Esophagus muscularis mucosa (tissue), 4 donors: ENCODE measurements around the gene ALDOA. TPM values are rescaled to one million over a fixed set of nuclear protein-coding genes. Genes with fewer than 3 reads are reported as not detected.

Experiments
- DNase-seq: peaks from one replicate; pipeline ENCODE4 v3.0.0-alpha.2; 2017; ENCODE audit errors: extremely low spot score
- H3K27ac ChIP-seq, 4 donors: fragments of 200-600 bp; sonication (generic); replicated peaks in 1 of 4; 1 replicate in 3 of 4; 2 replicates in 1 of 4; pipeline ENCODE4 v1.5.1; 2016 to 2019; ENCODE audit warnings: mild to moderate bottlenecking in 1 of 4
- H3K27me3 ChIP-seq, 4 donors: fragments of 200-600 bp; sonication (generic); one replicate each; pipeline versions ENCODE4 v1.5.1 to v1.6.0; 2016 to 2019
- H3K36me3 ChIP-seq, 4 donors: fragments of 200-600 bp; sonication (generic); one replicate each; pipeline ENCODE4 v1.5.1; 2016 to 2019
- H3K4me1 ChIP-seq, 4 donors: fragments of 200-600 bp; sonication (generic); one replicate each; pipeline ENCODE4 v1.5.1; 2016 to 2019
- H3K4me3 ChIP-seq, 4 donors: fragments of 200-600 bp; sonication (generic); 1 replicate in 2 of 4; 2 replicates in 2 of 4; pipeline ENCODE4 v1.5.1; 2016 to 2019; ENCODE audit warnings: mild to moderate bottlenecking in 4 of 4, moderate library complexity in 1 of 4
- H3K9me3 ChIP-seq, 4 donors: fragments of 200-600 bp; sonication (generic); 1 replicate in 3 of 4; 2 replicates in 1 of 4; pipeline ENCODE4 v1.5.1; 2016 to 2019
- CTCF ChIP-seq, 3 experiments: fragments of 200-600 bp in 2 of 3; fragments of 450-650 bp in 1 of 3; sonication (generic) in 2 of 3; IDR thresholded peaks; one replicate each; pipeline ENCODE4 v1.5.1; 2017 to 2019; ENCODE audit warnings: antibody characterized with exemption in 3 of 3, mild to moderate bottlenecking in 2 of 3, moderate library complexity in 1 of 3
- EP300 ChIP-seq: sonication (generic); formaldehyde crosslinking; IDR thresholded peaks from one replicate; pipeline ENCODE4 v1.6.1; 2017; ENCODE audit warnings: antibody characterized with exemption
- POLR2A ChIP-seq: fragments of 450-650 bp; IDR thresholded peaks from one replicate; pipeline ENCODE4 v1.6.1; 2017; ENCODE audit warnings: antibody characterized with exemption, moderate library complexity, mild to moderate bottlenecking, low read depth
- POLR2AphosphoS5 ChIP-seq, 2 donors: sonication (generic); formaldehyde crosslinking; IDR thresholded peaks; one replicate each; pipeline ENCODE4 v1.6.1; 2017; ENCODE audit warnings: antibody characterized with exemption in 2 of 2
- WGBS: methylation state at CpG from one replicate; pipeline ENCODE4 v1.1.5; 2018; 5-methylcytosine and 5-hydroxymethylcytosine counted together
- intact Hi-C: fragments of 100-400 bp; cut with DNase I; formaldehyde crosslinking; loops from one replicate; pipeline ENCODE4 v1.15.1; 2023
- total RNA-seq, 4 donors: library from RNA; depleted of rRNA; stranded (reverse); fragments of >200 nt; gene quantifications; one replicate each; pipeline versions ENCODE4 v1.1.0 to v1.2.1, GENCODE V29; 2016

ALDOA gene
- total RNA-seq, 4 donors from 2014 or later = 1,300 to 1,765 (median 1,454) TPM

GRCh38 chr16:30115238-30115637 lies 49.7 kb downstream of the ALDOA start:
- Histone ChIP-seq H3K27me3 (no peaks in the 10 kb centered on the region), H3K36me3 (peaks cover 29 to 100% (median 98%) of the 10 kb centered on the region in 4 donors), H3K27ac (no peak overlapping the region), H3K9me3 (no peaks in the 10 kb centered on the region), H3K4me3 (no peak overlapping the region), H3K4me1 (peaks cover 6 to 16% (median 9%) of the 10 kb centered on the region in 4 donors)
- no peak for TF ChIP-seq POLR2A
- no peak for TF ChIP-seq CTCF (IDR thresholded peaks at IDR 0.05)
- TF ChIP-seq POLR2AphosphoS5 (IDR thresholded peaks at IDR 0.05) = no peak
- no peak for TF ChIP-seq EP300
- 84% methylated on average over 7 of the region's 7 CpGs for WGBS
- intact Hi-C loops = no loop called here
- no peak for DNase-seq

- 94% methylated on average over 11 of the region's 16 CpGs for WGBS
- intact Hi-C loops = no loop called here
- Histone ChIP-seq H3K27ac (no peak overlapping the region), H3K9me3 (no peaks in the 10 kb centered on the region), H3K4me3 (no peak overlapping the region), H3K27me3 (no peaks in the 10 kb centered on the region), H3K4me1 (peaks cover 14 to 29% (median 20%) of the 10 kb centered on the region in 4 donors), H3K36me3 (peaks cover 29 to 95% (median 88%) of the 10 kb centered on the region in 4 donors)
- DNase-seq = no peak
- no peak for TF ChIP-seq POLR2AphosphoS5 (IDR thresholded peaks at IDR 0.05)
- TF ChIP-seq CTCF (IDR thresholded peaks at IDR 0.05) = no peak
- no peak for TF ChIP-seq EP300
- TF ChIP-seq POLR2A = no peak
These were observed 51.0 kb downstream of the ALDOA start for GRCh38 chr16:30116291-30117207.

DNA sequence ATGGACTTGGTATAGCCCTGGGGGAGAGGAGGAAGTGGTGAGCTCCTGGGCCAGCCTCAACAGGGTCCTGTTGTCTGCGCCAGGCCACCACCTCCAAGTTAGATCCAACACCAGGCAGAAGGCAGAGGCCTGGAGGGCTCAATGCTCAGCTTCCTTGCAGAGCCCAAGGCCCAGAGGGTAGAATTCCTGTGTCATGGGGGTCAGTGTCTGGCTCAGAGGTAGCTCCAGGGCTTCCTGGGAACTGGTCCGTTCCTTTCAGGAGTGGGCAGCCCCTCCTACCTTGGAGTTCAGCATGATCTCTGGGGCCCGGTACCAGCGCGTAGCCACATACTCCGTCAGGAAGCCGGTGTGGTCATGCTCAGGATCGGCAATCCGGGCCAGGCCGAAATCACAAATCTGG lies 52.2 kb downstream of the ALDOA start:
- 100% methylated on average over 2 of the region's 10 CpGs for WGBS
- intact Hi-C loops = no loop called here

GRCh38 chr16:30119428-30119827 lies 53.9 kb downstream of the ALDOA start:
- H3K27me3 ChIP-seq = no peaks in the 10 kb centered on the region
- no peak overlapping the region for H3K4me3 ChIP-seq
- peaks cover 29 to 67% (median 60%) of the 10 kb centered on the region in 4 donors for H3K36me3 ChIP-seq
- peaks cover 22 to 41% (median 33%) of the 10 kb centered on the region in 4 donors for H3K4me1 ChIP-seq
- DNase-seq = no peak
- no peaks in the 10 kb centered on the region for H3K9me3 ChIP-seq
- intact Hi-C loops = no loop called here
- H3K27ac ChIP-seq = no peak overlapping the region
- TF ChIP-seq CTCF (IDR thresholded peaks at IDR 0.05) = no peak
- TF ChIP-seq POLR2A = no peak
- TF ChIP-seq EP300 = no peak
- TF ChIP-seq POLR2AphosphoS5 (IDR thresholded peaks at IDR 0.05) = no peak
- 92% methylated on average over 2 of the region's 2 CpGs for WGBS

More for the DNA sequence above, 52.2 kb downstream of the ALDOA start:
- peaks cover 23 to 39% (median 29%) of the 10 kb centered on the region in 4 donors for H3K4me1 ChIP-seq
- H3K27me3 ChIP-seq = no peaks in the 10 kb centered on the region
- H3K36me3 ChIP-seq = peaks cover 29 to 83% (median 76%) of the 10 kb centered on the region in 4 donors
- no peak overlapping the region for H3K4me3 ChIP-seq
- no peak for TF ChIP-seq POLR2A
- TF ChIP-seq POLR2AphosphoS5 (IDR thresholded peaks at IDR 0.05) = no peak
- TF ChIP-seq EP300 = no peak
- no peak for TF ChIP-seq CTCF (IDR thresholded peaks at IDR 0.05)
- no peaks in the 10 kb centered on the region for H3K9me3 ChIP-seq
- no peak overlapping the region for H3K27ac ChIP-seq
- DNase-seq = no peak

Other genes with a start within 250 kb of the ALDOA start
- gene PAGR1, start 249.6 kb upstream of the ALDOA start, total RNA-seq = 10 to 100 TPM; 20.9 to 26.9 (median 26.5) TPM
- 100 to 1,000 TPM; 101 to 156 (median 123) TPM for gene MVP, start 245.3 kb upstream of the ALDOA start, total RNA-seq
- gene CDIPT, start 202.5 kb upstream of the ALDOA start, total RNA-seq = 100 to 1,000 TPM; 105 to 178 (median 141) TPM
- 1 to 10 TPM in 2 of 4 donors, under 1 TPM in 2; 0.84 to 7.9 (median 1.0) TPM for gene SEZ6L2, start 166.2 kb upstream of the ALDOA start, total RNA-seq
- under 1 TPM in 1 of 4 donors, not detected in 3; 0.33 TPM for gene ASPHD1, start 165.3 kb upstream of the ALDOA start, total RNA-seq
- 10 to 100 TPM; 14.4 to 25.7 (median 18.8) TPM for gene KCTD13, start 139.5 kb upstream of the ALDOA start, total RNA-seq
- gene TMEM219, start 103.7 kb upstream of the ALDOA start, total RNA-seq = 100 to 1,000 TPM in 3 of 4 donors, 10 to 100 TPM in 1; 96.8 to 114 (median 105) TPM
- gene TAOK2, start 91.9 kb upstream of the ALDOA start, total RNA-seq = 10 to 100 TPM; 40.9 to 63.6 (median 51.4) TPM
- 10 to 100 TPM; 20.8 to 39.4 (median 22.1) TPM for gene HIRIP3, start 70.1 kb upstream of the ALDOA start, total RNA-seq
- gene INO80E, start 69.5 kb upstream of the ALDOA start, total RNA-seq = 10 to 100 TPM; 38.2 to 58.1 (median 43.5) TPM
- gene DOC2A, start 54.7 kb upstream of the ALDOA start, total RNA-seq = under 1 TPM in 2 of 4 donors, not detected in 2; 0.50 to 0.83 TPM
- gene C16orf92, start 42.6 kb upstream of the ALDOA start, total RNA-seq = not detected
- gene TLCD3B, start 34.5 kb upstream of the ALDOA start, total RNA-seq = under 1 TPM in 1 of 4 donors, not detected in 3; 0.23 TPM
- 10 to 100 TPM; 43.6 to 61.3 (median 51.5) TPM for gene PPP4C, start 10.2 kb downstream of the ALDOA start, total RNA-seq
- 1 to 10 TPM in 1 of 4 donors, under 1 TPM in 3; 0.42 to 1.3 (median 0.67) TPM for gene TBX6, start 26.2 kb downstream of the ALDOA start, total RNA-seq
- gene YPEL3, start 30.5 kb downstream of the ALDOA start, total RNA-seq = 100 to 1,000 TPM in 3 of 4 donors, 10 to 100 TPM in 1; 72.7 to 222 (median 154) TPM
- gene GDPD3, start 47.8 kb downstream of the ALDOA start, total RNA-seq = 1 to 10 TPM in 3 of 4 donors, under 1 TPM in 1; 0.66 to 3.7 (median 2.2) TPM
- 10 to 100 TPM; 40.4 to 70.8 (median 56.9) TPM for gene MAPK3, start 57.5 kb downstream of the ALDOA start, total RNA-seq
- 10 to 100 TPM; 11.0 to 33.5 (median 23.1) TPM for gene CORO1A, start 117.8 kb downstream of the ALDOA start, total RNA-seq
- 100 to 1,000 TPM in 2 of 4 donors, 10 to 100 TPM in 2; 43.4 to 205 (median 116) TPM for gene BOLA2B, start 127.9 kb downstream of the ALDOA start, total RNA-seq
- gene SLX1A, start 128.1 kb downstream of the ALDOA start, total RNA-seq = 10 to 100 TPM; 12.9 to 27.1 (median 23.1) TPM
- gene SULT1A3, start 133.5 kb downstream of the ALDOA start, total RNA-seq = 10 to 100 TPM in 3 of 4 donors, 1 to 10 TPM in 1; 2.5 to 23.7 (median 15.0) TPM
- gene NPIPB13, start 182.7 kb downstream of the ALDOA start, total RNA-seq = 1 to 10 TPM in 1 of 4 donors, under 1 TPM in 3; under 0.01 to 4.1 (median 0.90) TPM